CD4-positive, CD25-positive, alpha-beta regulatory T cell (primary cell): ENCODE measurements around the gene POLDIP3. TPM values are rescaled to one million over a fixed set of nuclear protein-coding genes. Genes with fewer than 3 reads are reported as not detected.

Experiments used
- ATAC-seq, 2 donors: fragments of 150-1000 bp; cut with Tn5 transposase; one replicate each; pipeline ENCODE4 v1.10.0; 2021; ENCODE audit warnings: low read depth in 2 of 2, moderate number of reproducible peaks in 2 of 2, moderate library complexity in 1 of 2
- DNase-seq, 3 donors: peaks; one replicate each; pipeline versions ENCODE4 v3.0.0 to v3.0.0-alpha.2; 2012 to 2022; ENCODE audit warnings: mixed read lengths in 1 of 3
- H3K27ac ChIP-seq: one replicate; pipeline ENCODE4 v1.7.0; 2013; ENCODE audit warnings: mild to moderate bottlenecking, low read length; ENCODE audit not compliant: insufficient read depth, poor library complexity, severe bottlenecking
- H3K27me3 ChIP-seq: one replicate; pipeline ENCODE4 v1.7.0; 2013; ENCODE audit warnings: low read length; ENCODE audit not compliant: control insufficient read depth, insufficient read depth
- H3K36me3 ChIP-seq: one replicate; pipeline ENCODE4 v1.7.0; 2013; ENCODE audit warnings: mild to moderate bottlenecking, low read length, moderate library complexity; ENCODE audit not compliant: control insufficient read depth, insufficient read depth
- H3K4me1 ChIP-seq: 2 replicates; pipeline ENCODE4 v1.7.0; 2013; ENCODE audit warnings: mild to moderate bottlenecking, low read length; ENCODE audit not compliant: insufficient read depth, control insufficient read depth, poor library complexity, severe bottlenecking
- H3K4me3 ChIP-seq: one replicate; pipeline ENCODE4 v1.7.0; 2013; ENCODE audit warnings: low read depth, mild to moderate bottlenecking, low read length, moderate library complexity
- H3K9me3 ChIP-seq, 2 experiments: 1 replicate in 1 of 2; 2 replicates in 1 of 2; pipeline ENCODE4 v1.7.0; 2013; ENCODE audit warnings: low read length in 2 of 2, mild to moderate bottlenecking in 1 of 2, moderate library complexity in 1 of 2; ENCODE audit not compliant: control insufficient read depth in 2 of 2
- H3K27ac Mint-ChIP-seq, 3 donors: one replicate each; pipeline ENCODE4 v1.8.0; 2020 to 2022; ENCODE audit warnings: mild to moderate bottlenecking in 3 of 3, mixed read lengths in 3 of 3, moderate library complexity in 2 of 3
- H3K27me3 Mint-ChIP-seq: one replicate; pipeline ENCODE4 v1.8.0; 2022; ENCODE audit warnings: mild to moderate bottlenecking, mixed read lengths
- H3K36me3 Mint-ChIP-seq: one replicate; pipeline ENCODE4 v1.8.0; 2020; ENCODE audit warnings: mixed read lengths
- H3K4me1 Mint-ChIP-seq, 4 donors: one replicate each; pipeline ENCODE4 v1.8.0; 2020 to 2022; ENCODE audit warnings: mixed read lengths in 4 of 4, mild to moderate bottlenecking in 1 of 4
- H3K4me3 Mint-ChIP-seq, 4 donors: one replicate each; pipeline ENCODE4 v1.8.0; 2020 to 2022; ENCODE audit warnings: mild to moderate bottlenecking in 4 of 4, mixed read lengths in 4 of 4, moderate library complexity in 3 of 4
- H3K9me3 Mint-ChIP-seq, 7 donors: one replicate each; pipeline ENCODE4 v1.8.0; 2020 to 2022; ENCODE audit warnings: mixed read lengths in 7 of 7, mild to moderate bottlenecking in 3 of 7, moderate library complexity in 2 of 7
- polyA plus RNA-seq, 4 donors: library from polyadenylated mRNA; unstranded; fragments of 300-500 nt; fragmentation: Illumina TruSeq; gene quantifications; one replicate each; pipeline ENCODE4 v1.2.3, GENCODE V29; 2021
- total RNA-seq: library from RNA; stranded (reverse); gene quantifications from one replicate; pipeline ENCODE4 v1.2.3, GENCODE V29; 2022

The POLDIP3 gene
- total and polyA plus RNA-seq, 5 donors from 2014 or later, result 63.7 to 81.0 (median 73.0) TPM

- no peaks in the 10 kb centered on the region for H3K36me3 ChIP-seq
- Mint-ChIP-seq H3K27me3 (peaks cover 12% of the 10 kb centered on the region), H3K9me3 (no peaks in the 10 kb centered on the region), H3K27ac (peak within 1 kb of the TSS; percentile 98 to 100 (median 99)), H3K36me3 (no peaks in the 10 kb centered on the region), H3K4me1 (peaks cover 0 to 40% (median 8%) of the 10 kb centered on the region in 4 donors), H3K4me3 (peak within 1 kb of the TSS; percentile 95 to 99 (median 99))
- no peaks in the 10 kb centered on the region for H3K9me3 ChIP-seq
- ATAC-seq (peak; percentile 73 to 78), DNase-seq (peak; percentile 73 to 76 (median 73))
- peak within 1 kb of the TSS; percentile 77 for H3K4me3 ChIP-seq
- H3K4me1 ChIP-seq, result peaks cover 23% of the 10 kb centered on the region
- H3K27me3 ChIP-seq, result no peaks in the 10 kb centered on the region
- H3K27ac ChIP-seq, result peak within 1 kb of the TSS; percentile 70
Observed at GRCh38 chr22:42649246-42650099, 34.8 kb upstream of the POLDIP3 start, which contains the start of gene CYB5R3. Gene CYB5R3 (minus strand): TSS chr22:42649392. CDS start chr22:42649315, 77 bp downstream.

- H3K9me3 ChIP-seq, result no peaks in the 10 kb centered on the region
- H3K9me3 Mint-ChIP-seq, result no peaks in the 10 kb centered on the region
- H3K4me3 Mint-ChIP-seq, result peak overlapping the region; percentile 95 to 99 (median 99)
- H3K4me1 Mint-ChIP-seq, result peaks cover 0 to 46% (median 12%) of the 10 kb centered on the region in 4 donors
- H3K4me1 ChIP-seq, result peaks cover 23% of the 10 kb centered on the region
- H3K4me3 ChIP-seq, result peak overlapping the region; percentile 77
- ATAC-seq (peak; percentile 50), DNase-seq (peak in 2 of 3 donors; percentile 49 to 68)
- H3K27ac Mint-ChIP-seq, result peak overlapping the region; percentile 98 to 100 (median 99)
- H3K27me3 ChIP-seq, result no peaks in the 10 kb centered on the region
- peaks cover 4% of the 10 kb centered on the region for H3K27me3 Mint-ChIP-seq
- peak overlapping the region; percentile 67 for H3K27ac ChIP-seq
- no peaks in the 10 kb centered on the region for H3K36me3 ChIP-seq
- no peaks in the 10 kb centered on the region for H3K36me3 Mint-ChIP-seq
Observed at GRCh38 chr22:42648368-42649245, 33.9 kb upstream of the POLDIP3 start.

GRCh38 chr22:42648017-42648367 lies 33.3 kb upstream of the POLDIP3 start:
- Mint-ChIP-seq H3K9me3 (no peaks in the 10 kb centered on the region), H3K4me3 (peak overlapping the region; percentile 95 to 99 (median 99)), H3K4me1 (peaks cover 0 to 46% (median 12%) of the 10 kb centered on the region in 4 donors), H3K36me3 (no peaks in the 10 kb centered on the region), H3K27me3 (peaks cover 4% of the 10 kb centered on the region), H3K27ac (peak overlapping the region in 2 of 3 donors; percentile 84 to 99)
- Histone ChIP-seq H3K4me1 (peaks cover 23% of the 10 kb centered on the region), H3K4me3 (peak overlapping the region; percentile 77), H3K27me3 (no peaks in the 10 kb centered on the region), H3K27ac (no peak overlapping the region), H3K36me3 (no peaks in the 10 kb centered on the region), H3K9me3 (no peaks in the 10 kb centered on the region)
- ATAC-seq, result no peak
- no peak for DNase-seq

GRCh38 chr22:42646569-42647525 lies 32.2 kb upstream of the POLDIP3 start:
- no peaks in the 10 kb centered on the region for H3K27me3 ChIP-seq
- H3K27ac Mint-ChIP-seq, result peak overlapping the region in 1 of 3 donors; percentile 84
- ATAC-seq (no peak), DNase-seq (no peak)
- H3K9me3 ChIP-seq, result no peaks in the 10 kb centered on the region
- peaks cover 23% of the 10 kb centered on the region for H3K4me1 ChIP-seq
- H3K9me3 Mint-ChIP-seq, result no peaks in the 10 kb centered on the region
- H3K4me3 ChIP-seq, result no peak overlapping the region
- H3K27ac ChIP-seq, result no peak overlapping the region
- peak overlapping the region; percentile 88 to 99 (median 99) for H3K4me3 Mint-ChIP-seq
- H3K36me3 ChIP-seq, result no peaks in the 10 kb centered on the region
- H3K27me3 Mint-ChIP-seq, result peaks cover 4% of the 10 kb centered on the region
- no peaks in the 10 kb centered on the region for H3K36me3 Mint-ChIP-seq
- peaks cover 0 to 51% (median 12%) of the 10 kb centered on the region in 4 donors for H3K4me1 Mint-ChIP-seq

- peaks cover 23% of the 10 kb centered on the region for H3K4me1 ChIP-seq
- no peaks in the 10 kb centered on the region for H3K9me3 ChIP-seq
- H3K27ac ChIP-seq, result no peak overlapping the region
- peaks cover 4% of the 10 kb centered on the region for H3K27me3 Mint-ChIP-seq
- H3K36me3 Mint-ChIP-seq, result no peaks in the 10 kb centered on the region
- no peak overlapping the region for H3K27ac Mint-ChIP-seq
- H3K9me3 Mint-ChIP-seq, result no peaks in the 10 kb centered on the region
- DNase-seq, result no peak
- H3K4me3 ChIP-seq, result no peak overlapping the region
- H3K36me3 ChIP-seq, result no peaks in the 10 kb centered on the region
- peak overlapping the region in 2 of 4 donors; percentile 16 to 46 for H3K4me3 Mint-ChIP-seq
- no peak for ATAC-seq
- peaks cover 0 to 55% (median 12%) of the 10 kb centered on the region in 4 donors for H3K4me1 Mint-ChIP-seq
- H3K27me3 ChIP-seq, result no peaks in the 10 kb centered on the region
Observed at GRCh38 chr22:42645938-42646568, 31.4 kb upstream of the POLDIP3 start.

- no peak overlapping the region for H3K4me3 ChIP-seq
- H3K27me3 ChIP-seq, result no peaks in the 10 kb centered on the region
- peak overlapping the region in 1 of 3 donors; percentile 44 for H3K27ac Mint-ChIP-seq
- peaks cover 0 to 55% (median 12%) of the 10 kb centered on the region in 4 donors for H3K4me1 Mint-ChIP-seq
- H3K9me3 ChIP-seq, result no peaks in the 10 kb centered on the region
- no peaks in the 10 kb centered on the region for H3K36me3 Mint-ChIP-seq
- DNase-seq (no peak), ATAC-seq (no peak)
- H3K27ac ChIP-seq, result no peak overlapping the region
- peaks cover 23% of the 10 kb centered on the region for H3K4me1 ChIP-seq
- no peaks in the 10 kb centered on the region for H3K9me3 Mint-ChIP-seq
- peak overlapping the region in 2 of 4 donors; percentile 46 to 66 for H3K4me3 Mint-ChIP-seq
- no peaks in the 10 kb centered on the region for H3K36me3 ChIP-seq
- peaks cover 4% of the 10 kb centered on the region for H3K27me3 Mint-ChIP-seq
Observed at GRCh38 chr22:42645341-42645937, 30.8 kb upstream of the POLDIP3 start.
